K562 treated with DMSO at 1 percent for 24 hours (cell line): ENCODE results near the gene PGS1. TPM values are rescaled to one million over a fixed set of nuclear protein-coding genes. Genes with fewer than 3 reads are reported as not detected.

ENCODE experiments used
- total RNA-seq: library from RNA; unstranded; fragments of 300-600 nt; gene quantifications from 2 replicates; pipeline ENCODE4 v1.2.3, GENCODE V29; 2022; ENCODE audit warnings: low read depth; ENCODE audit not compliant: insufficient read depth

Gene PGS1
- total RNA-seq = 39.8 and 41.5 TPM in 2 replicates

DNA sequence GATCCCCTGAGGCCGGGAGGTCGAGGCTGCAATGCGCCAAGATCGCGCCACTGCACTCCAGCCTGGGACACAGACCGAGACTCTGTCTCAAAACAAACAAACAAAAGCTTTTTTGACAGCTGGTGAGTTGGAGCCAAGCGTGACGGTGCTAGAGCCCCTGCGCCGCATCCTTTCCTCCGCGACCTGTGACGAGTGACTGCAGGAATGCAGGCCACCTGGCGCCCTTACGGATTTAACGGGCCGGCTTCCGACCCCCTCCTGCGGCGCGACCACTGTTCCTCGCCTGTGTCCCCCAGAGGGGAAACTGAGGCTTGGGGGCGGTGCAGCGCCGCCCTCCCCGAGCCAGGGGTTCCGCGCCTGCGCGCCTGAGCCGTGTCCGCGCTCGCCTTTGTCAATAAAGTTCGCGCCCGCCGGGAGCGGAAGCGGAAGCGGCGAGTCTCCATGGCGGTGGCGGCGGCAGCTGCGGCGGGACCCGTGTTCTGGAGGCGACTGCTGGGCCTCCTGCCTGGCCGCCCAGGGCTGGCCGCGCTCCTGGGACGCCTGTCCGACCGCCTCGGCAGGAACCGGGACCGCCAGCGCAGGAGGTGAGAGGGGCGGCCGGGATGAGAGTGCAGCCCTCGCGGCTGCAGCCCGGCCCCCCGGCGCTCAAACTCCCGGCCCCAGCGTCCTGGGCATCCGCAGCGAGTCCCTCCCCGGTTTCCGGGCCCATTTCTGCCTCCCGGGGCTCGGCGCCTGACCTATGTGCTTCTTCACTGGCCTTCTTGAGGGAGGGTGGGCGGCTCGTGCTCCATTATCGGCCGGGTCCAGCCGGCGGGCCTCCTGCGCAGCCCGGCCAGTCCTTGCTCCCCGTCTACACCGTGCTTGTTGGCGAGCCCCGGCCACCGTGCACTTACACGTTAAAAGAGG lies at the start of gene PGS1:
Gene PGS1 (plus strand): TSS at position 425 of the 906 bp plus-strand sequence. CDS start 17 bp downstream, at position 442.

DNA sequence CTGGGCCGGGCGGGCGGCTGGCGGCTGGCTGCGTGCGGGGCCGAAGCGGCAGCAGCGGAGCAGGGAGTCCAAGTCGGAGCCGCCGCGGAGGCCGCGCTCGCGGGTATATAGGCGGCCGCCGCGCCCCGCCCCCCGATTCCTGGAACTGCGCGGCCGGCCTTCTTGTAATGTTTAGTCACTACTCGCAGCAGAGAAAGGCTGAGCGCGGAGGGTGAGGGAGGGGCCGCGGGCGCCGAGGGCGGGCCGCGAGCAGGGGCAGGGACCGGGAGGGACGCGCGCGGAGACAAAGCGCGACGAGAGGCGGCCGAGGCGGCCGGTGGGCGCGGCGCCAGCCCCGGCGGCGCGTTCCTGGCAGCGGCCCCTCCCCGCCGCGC lies 18.5 kb upstream of the PGS1 start, which contains the start of gene SOCS3:
Gene SOCS3 (minus strand): TSS at position 81 of the 374 bp plus-strand sequence. CDS start 982 bp downstream, outside the sequence.

Other genes starting within 250 kb of the PGS1 start
- gene TMC6, start 249.9 kb upstream of the PGS1 start, total RNA-seq = 154 and 173 TPM in 2 replicates
- 4.5 and 14.1 TPM in 2 replicates for gene TMC8, start 247.9 kb upstream of the PGS1 start, total RNA-seq
- gene C17orf99, start 232.3 kb upstream of the PGS1 start, total RNA-seq = 1.7 TPM in 1 of 2 replicates, not detected in the other
- 173 and 192 TPM in 2 replicates for gene SYNGR2, start 210.1 kb upstream of the PGS1 start, total RNA-seq
- gene TK1, start 191.6 kb upstream of the PGS1 start, total RNA-seq = 431 and 472 TPM in 2 replicates
- 38.0 and 49.6 TPM in 2 replicates for gene AFMID, start 191.3 kb upstream of the PGS1 start, total RNA-seq
- gene BIRC5, start 164.4 kb upstream of the PGS1 start, total RNA-seq = 75.9 and 80.9 TPM in 2 replicates
- not detected in 2 replicates for gene TMEM235, start 147.0 kb upstream of the PGS1 start, total RNA-seq
- 23.0 and 24.9 TPM in 2 replicates for gene SOCS3, start 18.6 kb upstream of the PGS1 start, total RNA-seq
- gene DNAH17, start 198.7 kb downstream of the PGS1 start, total RNA-seq = 0.35 and 0.50 TPM in 2 replicates